Measurements from ENCODE around the gene ZNF776. TPM values are rescaled to one million over a fixed set of nuclear protein-coding genes. Genes with fewer than 3 reads are reported as not detected.
"Not testable (repeated sequence)": the region's sequence is repeated elsewhere in the genome, so short reads cannot be mapped to it uniquely, and the experiment has no call there.

The ZNF776 gene
- total and polyA plus RNA-seq, 10 donors, result 3.5 to 25.3 (median 18.5) TPM

GRCh38 chr19:57786906-57787305, 40.3 kb downstream of the ZNF776 start:
- Histone ChIP-seq H3K36me3 (peaks cover 0 to 85% (median 45%) of the 10 kb centered on the region in 6 donors), H3K9me3 (peaks cover 0 to 98% (median 91%) of the 10 kb centered on the region in 8 donors), H3K4me1 (no peaks in the 10 kb centered on the region), H3K4me3 (no peak overlapping the region), H3K27me3 (replicated peaks in 1 of 7) (no peaks in the 10 kb centered on the region), H3K27ac (no peak overlapping the region)
- intact Hi-C loops (cut with DNase I; ENCODE audit: low total_unique reads), result no loop called here
- DNase-seq, result no peak
- 86 to 99% (median 89%) methylated on average over 5 of the region's 5 CpGs for WGBS, 5 donors
- TF ChIP-seq POLR2A (IDR thresholded peaks at IDR 0.05), result no peak

- TF ChIP-seq CTCF (IDR thresholded peaks at IDR 0.05 in 8 of 11, conservative IDR thresholded peaks at IDR 0.05 in 3 of 11) (no peak), POLR2AphosphoS5 (IDR thresholded peaks at IDR 0.05) (no peak), POLR2A (IDR thresholded peaks at IDR 0.05) (no peak)
These were observed 41.6 kb downstream of the ZNF776 start for GRCh38 chr19:57788114-57788692.

GRCh38 chr19:57789288-57789687, 42.7 kb downstream of the ZNF776 start:
- Histone ChIP-seq H3K9me3 (peaks cover 0 to 78% (median 68%) of the 10 kb centered on the region in 8 donors), H3K36me3 (peaks cover 0 to 89% (median 53%) of the 10 kb centered on the region in 6 donors), H3K27ac (no peak overlapping the region), H3K27me3 (replicated peaks in 1 of 7) (no peaks in the 10 kb centered on the region), H3K4me3 (no peak overlapping the region), H3K4me1 (no peaks in the 10 kb centered on the region)
- WGBS, 5 donors, result 95 to 100% (median 98%) methylated on average over 4 of the region's 4 CpGs
- intact Hi-C loops (cut with DNase I; ENCODE audit: low total_unique reads), result no loop called here
- no peak for DNase-seq
- no peak for TF ChIP-seq POLR2A (IDR thresholded peaks at IDR 0.05)
- TF ChIP-seq CTCF (IDR thresholded peaks at IDR 0.05 in 8 of 11, conservative IDR thresholded peaks at IDR 0.05 in 3 of 11), result no peak
- no peak for TF ChIP-seq POLR2AphosphoS5 (IDR thresholded peaks at IDR 0.05)

More at GRCh38 chr19:57788114-57788692, 41.6 kb downstream of the ZNF776 start:
- Histone ChIP-seq H3K27me3 (replicated peaks in 1 of 7) (no peaks in the 10 kb centered on the region), H3K4me1 (no peaks in the 10 kb centered on the region), H3K4me3 (no peak overlapping the region), H3K9me3 (peaks cover 0 to 87% (median 79%) of the 10 kb centered on the region in 8 donors), H3K27ac (no peak overlapping the region), H3K36me3 (peaks cover 0 to 87% (median 53%) of the 10 kb centered on the region in 6 donors)
- intact Hi-C loops (cut with DNase I; ENCODE audit: low total_unique reads), result no loop called here
- no peak for DNase-seq

- H3K9me3 ChIP-seq, result peaks cover 0 to 12% (median 3%) of the 10 kb centered on the region in 8 donors
- peaks cover 0 to 38% (median 19%) of the 10 kb centered on the region in 6 donors for H3K4me1 ChIP-seq
- H3K27me3 ChIP-seq (replicated peaks in 1 of 7); DNase-seq; H3K27ac ChIP-seq; intact Hi-C loops (cut with DNase I; ENCODE audit: low total_unique reads); H3K4me3 ChIP-seq: not testable (repeated sequence)
- 88 to 100% (median 95%) methylated on average over 1 of the region's 1 CpG for WGBS, 5 donors
- peaks cover 0 to 72% (median 30%) of the 10 kb centered on the region in 6 donors for H3K36me3 ChIP-seq
These were observed 50.0 kb downstream of the ZNF776 start for GRCh38 chr19:57796580-57796979.

- no peak for TF ChIP-seq CTCF (IDR thresholded peaks at IDR 0.05 in 8 of 11, conservative IDR thresholded peaks at IDR 0.05 in 3 of 11)
- TF ChIP-seq POLR2A (IDR thresholded peaks at IDR 0.05), result no peak
- no peak for TF ChIP-seq POLR2AphosphoS5 (IDR thresholded peaks at IDR 0.05)
- Histone ChIP-seq H3K27ac (peak overlapping the region in 4 of 8 donors; percentile 88 to 89 (median 89)), H3K9me3 (no peaks in the 10 kb centered on the region), H3K27me3 (replicated peaks in 1 of 7) (no peaks in the 10 kb centered on the region), H3K4me1 (peaks cover 16 to 78% (median 49%) of the 10 kb centered on the region in 6 donors), H3K4me3 (no peak overlapping the region), H3K36me3 (peaks cover 0 to 34% (median 6%) of the 10 kb centered on the region in 6 donors)
- WGBS, 5 donors, result 81 to 94% (median 93%) methylated on average over 5 of the region's 5 CpGs
- intact Hi-C loops (cut with DNase I; ENCODE audit: low total_unique reads), result no loop called here
- no peak for DNase-seq
These were observed 54.1 kb downstream of the ZNF776 start for GRCh38 chr19:57800696-57801095.

All from spleen (tissue), 11 donors.